ENCODE measurements around the gene NT5C.
"Not testable (repeated sequence)": the region's sequence is repeated elsewhere in the genome, so short reads cannot be mapped to it uniquely, and the experiment has no call there.

The NT5C gene

DNA sequence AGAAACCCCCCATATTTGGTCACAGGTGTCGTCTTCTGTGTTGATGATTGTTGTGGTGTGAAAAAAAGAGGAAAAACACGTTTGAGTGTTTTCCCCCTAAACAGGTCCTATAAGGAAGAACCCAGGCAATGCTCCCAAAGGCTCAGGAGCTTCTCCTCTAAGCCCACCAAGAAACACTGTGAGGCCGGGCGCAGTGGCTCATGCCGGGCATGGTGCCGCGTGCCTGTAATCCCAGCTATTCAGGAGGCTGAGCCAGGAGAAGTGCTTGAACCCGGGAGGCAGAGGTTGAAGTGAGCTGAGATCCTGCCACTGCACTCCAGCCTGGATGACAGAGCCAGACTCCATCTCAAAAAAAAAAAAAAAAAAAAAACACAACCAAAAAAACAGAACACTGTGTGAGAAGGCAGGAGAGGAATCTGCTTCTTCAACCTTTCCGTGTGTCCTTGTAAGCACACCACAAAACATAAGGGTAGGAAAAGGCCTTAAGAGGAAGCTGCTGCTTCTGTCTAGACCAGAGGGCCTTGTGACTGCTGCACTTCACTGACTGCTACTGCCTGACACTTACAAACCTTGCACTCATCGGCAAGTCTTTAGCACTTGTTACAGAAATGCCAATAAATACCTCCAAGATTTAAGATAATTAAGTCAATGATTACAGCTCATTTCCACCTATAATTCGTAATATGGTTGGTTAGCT is 13.4 kb upstream of the NT5C start:
- no peak for DNase-seq (ENCODE audit: low read depth)

DNA sequence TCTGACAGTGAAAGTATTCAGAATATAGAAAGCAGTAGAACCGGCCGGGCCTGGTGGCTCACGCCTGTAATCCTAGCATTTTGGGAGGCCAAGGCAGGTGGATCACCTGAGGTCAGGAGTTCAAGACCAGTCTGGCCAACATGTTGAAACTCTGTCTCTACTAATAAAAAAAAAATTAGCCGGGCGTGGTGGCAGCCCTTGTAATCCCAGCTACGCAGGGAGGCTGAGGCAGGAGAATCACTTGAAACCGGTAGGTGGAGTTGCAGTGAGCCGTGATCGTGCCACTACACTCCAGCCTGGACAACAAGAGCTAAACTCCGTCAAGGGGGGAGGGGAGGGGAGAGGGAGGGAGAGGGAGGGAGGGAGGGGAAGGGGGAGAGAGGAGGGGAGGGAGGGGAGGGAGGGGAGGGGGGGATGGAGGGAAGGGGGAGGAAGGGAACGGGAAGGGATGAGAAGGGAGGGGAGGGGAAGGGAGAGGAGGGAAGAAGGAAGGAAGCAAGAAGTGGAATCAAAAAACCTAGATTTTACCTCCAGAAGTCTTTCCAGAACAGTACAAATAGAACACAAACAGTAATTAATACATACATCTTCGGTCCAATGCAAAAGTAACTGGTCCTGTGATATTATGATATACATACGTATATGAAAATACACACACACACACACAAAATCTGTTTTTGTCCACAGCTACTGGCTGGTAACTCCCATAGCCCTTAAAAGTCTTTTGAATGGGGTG is 10.9 kb upstream of the NT5C start:
- DNase-seq (ENCODE audit: low read depth), result no peak

DNA sequence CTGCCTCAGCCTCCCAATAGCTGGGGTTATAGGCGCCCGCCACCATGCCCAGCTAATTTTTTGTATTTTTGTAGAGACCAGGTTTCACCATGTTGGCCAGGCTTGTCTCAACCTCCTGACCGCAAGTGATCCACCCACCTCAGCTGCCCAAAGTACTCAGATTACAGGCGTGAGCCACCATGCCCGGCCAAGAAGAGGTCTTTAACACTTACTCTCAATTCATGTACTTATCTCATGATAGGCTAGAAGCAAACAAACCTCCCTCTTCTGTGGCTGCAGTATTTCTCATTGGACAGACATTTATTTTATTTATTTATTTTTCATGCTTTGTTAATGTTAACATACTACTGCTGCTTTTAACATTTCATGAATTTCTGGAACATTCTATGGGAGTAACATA is 7.0 kb upstream of the NT5C start:
- DNase-seq (ENCODE audit: low read depth), result no peak

DNA sequence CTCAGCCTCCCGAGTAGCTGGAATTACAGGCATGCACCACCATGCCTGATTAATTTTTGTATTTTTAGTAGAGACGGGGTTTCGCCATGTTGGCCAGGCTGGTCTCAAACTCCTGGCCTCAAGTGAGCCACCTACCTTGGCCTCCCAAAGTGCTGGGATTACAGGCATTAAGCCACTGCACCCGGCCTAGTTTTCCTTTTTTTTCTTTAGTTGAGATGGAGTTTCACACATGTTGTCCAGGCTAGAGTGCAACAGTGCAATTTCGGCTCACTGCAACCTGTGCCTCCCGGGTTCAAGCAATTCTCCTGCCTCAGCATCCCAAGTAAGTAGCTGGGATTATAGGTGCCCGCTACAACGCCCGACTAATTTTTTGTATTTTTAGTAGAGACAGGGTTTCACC is 6.2 kb upstream of the NT5C start:
- not testable (repeated sequence) for DNase-seq (ENCODE audit: low read depth)

DNA sequence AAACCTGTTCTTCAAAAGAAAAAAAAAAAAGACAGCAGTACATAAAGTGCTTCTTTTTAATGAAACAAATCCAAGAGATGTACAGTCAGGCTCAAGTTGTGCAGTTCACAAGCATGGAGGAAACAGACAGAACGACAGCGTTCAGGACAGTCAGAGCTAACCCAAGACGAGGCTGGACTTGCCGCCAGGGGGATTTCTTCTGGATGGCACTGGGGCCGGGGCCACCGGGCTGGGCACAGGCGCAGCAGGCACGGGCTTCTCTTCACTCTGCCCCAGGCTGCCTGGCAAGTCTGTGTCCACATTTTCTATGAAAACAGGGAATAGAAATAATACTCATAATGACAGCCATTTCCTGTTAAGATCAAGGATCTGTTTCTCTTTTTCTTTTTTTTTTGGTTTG is 4.4 kb upstream of the NT5C start:
- no peak for DNase-seq (ENCODE audit: low read depth)

DNA sequence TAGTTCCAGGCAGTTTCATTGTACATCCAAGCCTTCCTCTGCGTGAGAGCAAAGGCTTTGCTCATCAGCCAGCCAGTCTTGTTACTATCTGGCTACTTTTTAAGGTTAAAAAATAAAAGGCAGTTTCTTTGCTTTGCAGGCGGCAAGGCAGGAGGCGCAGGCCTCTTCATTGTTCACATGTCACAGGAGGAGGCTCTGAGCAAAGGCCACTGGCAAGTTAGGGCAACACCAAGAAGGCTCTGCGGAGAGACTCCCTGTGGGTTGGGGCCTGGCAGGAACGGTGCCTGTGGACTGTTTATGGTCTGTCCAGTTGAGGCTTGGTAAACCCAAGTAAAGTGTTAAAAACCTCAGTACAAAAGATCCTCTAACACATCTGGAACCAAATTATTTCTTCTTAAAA is 3.9 kb upstream of the NT5C start:
- DNase-seq (ENCODE audit: low read depth), result no peak

DNA sequence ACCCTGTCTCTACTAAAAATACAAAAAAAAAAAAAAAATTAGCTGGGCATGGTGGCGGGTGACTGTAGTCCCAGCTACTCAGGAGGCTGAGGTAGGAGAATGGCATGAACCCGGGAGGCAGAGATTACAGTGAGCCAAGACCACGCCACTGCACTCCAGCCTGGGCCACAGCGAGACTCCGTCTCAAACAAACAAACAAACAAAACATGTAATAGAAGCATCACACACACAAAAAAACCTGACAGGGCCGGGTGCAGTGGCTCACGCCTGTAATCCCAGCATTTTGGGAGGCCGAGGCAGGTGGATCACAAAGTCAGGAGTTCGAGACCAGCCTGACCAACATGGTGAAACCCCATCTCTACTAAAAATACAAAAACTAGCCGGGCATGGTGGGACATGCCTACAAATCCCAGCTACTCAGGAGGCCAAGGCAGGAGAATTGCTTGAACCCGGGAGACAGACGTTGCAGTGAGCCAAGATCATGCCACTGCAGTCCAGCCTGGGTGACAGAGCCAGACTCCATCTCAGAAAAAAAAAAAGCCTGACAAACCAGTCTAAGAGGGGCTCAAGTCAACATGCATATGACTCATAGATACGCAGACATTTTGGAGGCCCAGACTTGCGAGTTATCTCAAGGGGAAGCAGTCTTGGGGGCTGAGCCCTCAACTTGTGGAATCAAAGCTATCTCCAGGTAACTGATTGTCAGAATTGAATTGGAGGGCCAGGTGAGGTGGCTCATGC is 2.2 kb upstream of the NT5C start:
- DNase-seq (ENCODE audit: low read depth), result not testable (repeated sequence)

DNA sequence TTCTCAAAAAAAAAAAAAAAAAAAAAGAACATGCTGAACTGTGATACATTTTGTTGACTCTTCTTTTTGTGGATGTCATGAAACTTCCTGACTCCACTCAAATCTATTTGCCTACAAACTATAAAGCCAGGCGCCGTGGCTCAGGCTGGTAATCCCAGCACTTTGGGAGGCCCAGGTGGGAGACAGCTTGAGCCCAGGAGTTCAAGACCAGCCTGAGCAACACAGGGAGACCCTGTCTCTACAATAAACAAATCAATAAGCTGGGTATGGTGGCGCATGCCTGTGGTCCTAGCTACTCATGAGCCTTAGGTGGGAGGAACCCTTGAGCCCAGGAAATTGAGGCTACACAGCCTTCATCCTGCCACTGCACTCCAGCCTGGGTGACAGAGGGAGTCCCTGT is 1.5 kb upstream of the NT5C start:
- no peak for DNase-seq (ENCODE audit: low read depth)

DNA sequence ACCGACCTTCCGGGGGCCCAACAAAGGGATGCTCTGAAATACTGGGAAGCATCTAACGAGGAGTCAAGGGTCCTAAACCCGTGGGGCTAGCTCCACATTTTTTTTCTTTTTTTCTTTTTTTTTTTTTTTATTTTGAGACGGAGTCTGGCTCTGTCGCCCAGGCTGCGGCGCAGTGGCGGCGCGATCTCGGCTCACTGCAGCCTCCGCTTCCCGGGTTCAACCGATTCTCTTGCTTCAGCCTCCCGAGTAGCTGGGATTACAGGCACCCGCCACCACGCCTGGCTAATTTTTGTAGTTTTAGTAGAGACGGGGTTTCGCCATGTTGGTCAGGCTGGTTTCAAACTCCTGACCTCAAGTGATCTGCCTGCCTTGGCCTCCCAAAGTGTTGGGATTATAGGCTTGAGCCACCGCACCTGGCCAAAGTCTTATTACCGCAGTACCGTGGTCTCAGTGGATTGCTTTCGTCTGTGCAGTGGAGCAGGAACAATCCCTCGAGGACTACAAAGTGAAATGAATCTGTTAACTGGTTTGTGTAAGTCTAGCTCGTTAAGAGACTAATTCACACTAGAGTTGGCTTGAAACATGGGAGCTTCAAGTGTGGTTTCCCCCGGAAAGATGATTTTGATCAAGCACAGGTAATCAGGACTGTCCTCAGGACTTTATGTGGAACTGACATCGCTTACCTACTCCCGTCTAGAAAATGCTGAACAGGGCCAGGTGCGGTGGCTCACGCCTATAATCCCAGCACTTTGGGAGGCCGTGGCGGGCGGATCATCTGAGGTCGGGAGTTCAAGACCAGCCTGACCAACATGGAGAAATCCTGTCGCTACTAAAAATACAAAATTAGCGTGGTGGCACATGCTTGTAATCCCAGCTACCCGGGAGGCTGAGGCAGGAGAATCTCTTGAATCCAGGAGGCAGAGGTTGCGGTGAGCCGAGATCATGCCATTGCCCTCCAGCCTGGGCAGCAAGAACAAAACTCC is 767 bp upstream of the NT5C start:
- DNase-seq (ENCODE audit: low read depth), result not testable (repeated sequence)

DNA sequence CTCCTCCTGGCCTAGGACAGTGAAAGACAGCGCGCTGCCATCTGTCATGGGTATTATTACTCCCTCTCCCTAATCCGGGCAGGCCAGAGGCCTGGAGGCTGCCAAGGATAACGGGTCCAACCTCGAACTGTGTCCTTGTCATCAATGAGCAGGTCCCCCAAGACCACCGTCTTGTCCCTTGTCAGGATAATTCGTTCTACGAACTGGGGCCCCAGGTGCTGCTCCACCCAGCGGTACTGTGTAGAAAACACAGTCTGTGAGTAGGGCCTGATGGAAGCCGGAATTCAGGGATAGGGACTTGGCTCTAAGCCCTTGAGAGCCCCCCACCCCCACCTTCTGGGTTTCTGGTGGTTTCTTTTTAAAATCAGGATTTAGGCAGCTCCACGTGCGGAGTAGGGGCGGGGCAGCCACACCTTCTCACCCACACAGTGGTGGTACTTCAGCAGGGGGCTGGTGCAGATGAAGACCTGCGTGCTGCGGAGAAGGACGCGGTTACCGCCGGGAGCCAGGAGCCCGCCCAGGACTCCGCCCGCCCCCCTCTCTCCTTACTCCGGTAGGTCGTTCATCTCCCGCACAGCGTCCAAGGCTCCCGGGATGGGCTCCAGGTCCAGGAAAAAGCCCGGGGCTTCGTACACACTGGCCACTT is 787 bp downstream of the NT5C start:
- peak; percentile 67 for DNase-seq (ENCODE audit: low read depth)

DNA sequence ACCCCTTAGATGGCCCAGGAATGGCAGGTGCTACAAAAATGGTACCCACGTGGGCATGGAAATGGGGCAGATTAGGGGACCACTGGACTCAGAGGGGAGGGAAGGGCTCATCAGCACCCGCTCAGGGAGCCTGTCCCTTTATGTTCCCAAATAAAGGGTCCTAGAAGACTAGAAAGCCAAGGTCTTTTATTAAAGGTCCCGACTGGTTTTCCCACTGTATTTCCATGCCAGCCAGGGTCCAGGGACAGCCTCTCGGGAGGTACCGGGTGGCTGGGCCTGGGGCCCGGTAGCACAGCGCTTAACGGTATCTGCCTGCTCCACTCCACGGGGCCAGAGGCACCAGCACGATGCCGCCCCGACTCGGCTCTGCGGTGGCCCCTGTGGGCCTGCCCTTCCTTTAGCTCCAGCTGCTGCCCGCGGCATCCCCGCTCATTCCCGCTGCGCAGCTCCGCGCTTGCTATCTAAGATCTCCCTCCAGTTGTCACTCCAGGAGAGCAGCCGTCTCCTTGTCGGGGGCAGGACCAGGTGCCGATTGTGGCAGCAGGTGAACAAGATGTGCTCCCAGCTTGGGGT is 1.4 kb downstream of the NT5C start:
- DNase-seq (ENCODE audit: low read depth), result no peak

DNA sequence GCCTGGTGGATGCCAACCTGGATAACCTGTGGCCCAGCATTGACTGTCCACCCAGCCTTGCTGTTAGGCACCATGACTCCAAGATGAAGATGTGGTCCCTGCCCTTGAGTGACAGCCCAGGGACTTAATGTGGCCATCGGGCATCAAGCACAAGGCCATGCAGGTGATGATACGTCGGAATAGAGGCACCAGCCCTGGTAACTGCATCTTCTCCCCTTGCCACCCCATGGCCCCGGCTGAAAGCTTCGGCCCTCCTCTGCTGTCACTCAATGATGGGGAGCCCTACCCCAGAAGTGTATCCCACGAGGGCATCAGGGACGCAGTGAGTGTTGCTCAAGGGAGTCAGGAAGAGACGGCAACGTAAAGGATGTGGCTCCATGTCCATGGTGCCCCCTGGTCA is 2.0 kb downstream of the NT5C start:
- no peak for DNase-seq (ENCODE audit: low read depth)

DNA sequence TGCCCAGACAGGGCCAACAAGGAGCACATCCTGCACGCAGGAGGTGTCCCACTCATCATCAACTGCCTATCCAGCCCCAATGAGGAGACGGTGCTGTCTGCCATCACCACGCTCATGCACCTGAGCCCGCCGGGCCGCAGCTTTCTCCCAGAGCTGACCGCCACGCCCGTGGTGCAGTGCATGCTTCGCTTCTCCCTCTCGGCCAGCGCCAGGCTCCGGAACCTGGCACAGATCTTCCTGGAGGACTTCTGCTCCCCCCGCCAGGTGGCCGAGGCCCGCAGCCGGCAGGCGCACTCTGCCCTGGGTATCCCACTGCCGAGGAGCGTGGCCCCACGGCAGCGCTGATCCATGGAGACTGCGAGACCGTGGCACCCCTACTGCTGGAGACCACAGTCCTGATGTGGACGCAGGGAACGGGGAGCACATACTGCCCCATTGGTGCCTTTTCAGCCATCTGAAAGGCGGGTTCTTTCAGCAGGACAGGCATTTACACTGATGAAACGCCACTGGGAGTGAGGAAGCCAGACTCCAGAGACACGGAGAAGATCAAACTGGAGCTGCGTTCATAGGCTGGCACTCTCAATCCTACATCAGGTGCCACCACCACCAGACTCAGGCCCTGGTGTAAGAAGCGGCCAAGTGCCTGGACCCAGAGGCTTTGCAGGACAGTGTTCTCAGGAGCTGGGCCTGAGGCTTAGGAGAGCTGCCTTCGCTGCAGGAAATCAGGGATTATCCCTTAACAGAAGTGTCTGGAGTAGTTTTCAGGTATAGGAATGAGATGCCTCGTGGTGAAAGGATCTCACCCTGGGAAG is 2.6 kb downstream of the NT5C start:
- DNase-seq (ENCODE audit: low read depth), result no peak

DNA sequence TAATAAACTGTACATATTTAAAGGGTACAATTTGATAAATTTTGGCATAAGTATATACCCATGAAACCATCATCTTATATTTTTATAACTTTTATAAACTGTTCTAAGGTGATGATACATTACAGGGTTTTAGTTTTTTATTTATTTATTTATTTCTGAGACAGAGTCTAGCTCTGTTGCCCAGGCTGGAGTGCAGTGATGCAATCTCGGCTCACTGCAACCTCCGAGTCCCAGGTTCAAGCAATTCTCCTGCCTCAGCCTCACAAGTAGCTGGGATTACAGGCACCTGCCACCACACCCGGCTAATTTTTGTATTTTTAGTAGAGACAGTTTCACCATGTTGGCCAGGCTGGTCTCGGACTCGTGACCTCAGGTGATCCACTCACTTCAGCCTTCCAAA is 3.6 kb downstream of the NT5C start:
- DNase-seq (ENCODE audit: low read depth), result not testable (repeated sequence)

DNA sequence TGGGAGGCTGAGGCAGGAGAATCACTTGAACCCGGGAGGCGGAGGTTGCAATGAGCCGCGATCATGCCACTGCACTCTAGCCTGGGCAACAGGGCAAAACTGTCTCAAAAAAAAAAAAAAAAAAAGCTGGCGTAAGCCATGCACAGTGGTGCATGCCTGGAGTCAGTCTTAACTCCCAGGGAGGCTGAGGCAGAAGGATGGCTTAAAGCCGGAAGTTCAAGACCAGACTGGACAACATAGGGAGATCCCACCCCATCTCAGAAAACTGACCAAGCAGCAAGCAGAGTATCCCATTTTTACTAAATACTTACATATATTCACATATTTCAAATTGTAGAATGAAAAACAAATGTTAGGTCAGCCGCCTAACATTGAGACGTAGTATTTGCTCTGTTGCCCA is 4.6 kb downstream of the NT5C start:
- no peak for DNase-seq (ENCODE audit: low read depth)

DNA sequence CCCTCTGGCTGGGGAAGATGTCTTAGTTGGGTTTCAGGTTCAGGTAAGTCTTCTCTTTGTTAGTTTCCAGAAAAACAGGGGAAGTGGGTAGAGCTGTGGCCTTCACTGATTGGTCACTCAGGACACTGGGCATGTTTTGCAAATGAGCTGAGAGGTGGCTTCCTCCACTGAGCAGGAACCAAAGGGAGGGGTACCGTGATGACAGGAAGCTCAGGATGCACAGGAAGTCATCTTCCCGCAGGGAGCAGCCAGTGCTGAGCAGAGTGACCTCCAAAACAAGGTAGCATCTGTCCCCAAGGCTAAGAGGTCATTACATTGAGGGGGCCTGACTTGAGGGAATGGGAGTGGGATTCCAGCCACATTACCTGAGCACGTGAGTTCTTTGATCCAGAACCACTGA is 5.6 kb downstream of the NT5C start:
- DNase-seq (ENCODE audit: low read depth), result no peak

DNA sequence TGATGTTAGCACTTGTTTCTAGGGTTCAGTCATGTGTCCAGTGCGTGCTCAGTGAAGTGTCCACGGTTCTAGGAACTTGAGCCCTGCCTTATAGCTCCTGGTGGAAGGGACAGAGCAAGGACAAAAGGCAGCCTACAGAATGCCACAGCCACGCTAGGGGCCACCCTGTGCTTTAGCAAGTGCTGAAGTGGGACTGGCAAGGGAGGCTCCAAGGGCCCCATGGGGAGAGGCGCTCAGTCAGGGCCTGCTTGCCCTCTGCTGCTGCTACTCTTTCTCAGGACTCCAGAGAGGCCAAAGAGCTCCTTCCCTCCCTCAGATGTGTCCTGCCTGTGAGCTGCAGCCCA is 6.8 kb downstream of the NT5C start:
- no peak for DNase-seq (ENCODE audit: low read depth)

DNA sequence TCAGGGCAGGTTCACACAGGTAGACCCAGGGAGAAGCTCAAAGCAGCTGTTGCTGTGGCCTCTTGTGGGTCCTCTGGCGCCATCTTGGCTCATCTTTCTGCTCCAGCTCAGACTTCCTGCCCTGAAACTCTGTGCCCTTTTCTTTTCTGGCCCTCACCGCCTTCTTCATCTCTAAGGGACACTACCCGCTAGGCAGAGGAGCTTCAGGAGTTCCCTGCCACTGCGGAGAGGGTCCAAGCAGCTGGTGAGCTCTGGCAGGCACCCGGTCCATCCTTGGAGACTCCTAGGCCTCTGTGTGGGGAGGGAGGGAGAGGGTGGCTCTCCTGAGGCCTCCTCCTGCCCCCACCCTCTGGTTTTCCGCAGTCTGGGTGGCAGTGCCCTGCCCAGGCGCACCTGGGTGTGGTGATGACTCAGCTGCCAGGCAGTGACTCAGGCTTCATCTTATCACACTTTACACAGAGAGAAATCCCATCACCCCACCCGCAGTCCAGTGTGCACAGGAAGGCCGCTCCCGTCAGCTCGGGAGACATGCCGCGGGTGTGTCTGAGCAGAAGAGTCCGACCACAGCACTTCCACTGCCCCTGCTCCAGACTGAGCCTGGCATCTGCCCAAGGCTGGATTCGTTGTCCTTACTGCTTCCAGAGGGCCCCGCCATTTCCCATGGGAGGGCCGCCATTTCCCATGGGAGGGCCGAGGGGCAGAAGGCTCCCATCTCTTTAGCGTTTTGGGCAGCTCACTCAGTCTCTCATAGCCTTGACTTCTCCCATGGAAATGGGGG is 7.3 kb downstream of the NT5C start:
- peak; percentile 67 for DNase-seq (ENCODE audit: low read depth)

DNA sequence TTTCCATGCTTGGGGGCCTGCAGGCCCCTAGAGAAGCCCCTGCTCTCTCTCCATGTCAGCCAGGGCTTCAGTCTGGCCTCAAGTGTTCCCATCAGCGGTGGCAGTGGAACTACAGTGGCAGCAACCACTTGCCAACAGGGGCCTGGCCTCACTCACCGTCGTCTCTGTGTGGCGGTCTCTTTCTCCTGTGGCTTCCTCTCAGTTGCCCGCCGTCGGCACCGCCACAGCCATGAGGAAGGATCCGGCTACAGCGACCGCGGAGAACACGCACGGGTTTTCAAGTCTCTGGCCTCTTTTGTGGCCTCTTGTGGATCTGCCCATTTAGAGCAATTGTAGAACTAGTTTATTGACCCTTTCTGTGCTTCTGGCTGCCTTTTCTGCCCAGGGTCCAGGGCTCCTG is 13.2 kb downstream of the NT5C start:
- no peak for DNase-seq (ENCODE audit: low read depth)

DNA sequence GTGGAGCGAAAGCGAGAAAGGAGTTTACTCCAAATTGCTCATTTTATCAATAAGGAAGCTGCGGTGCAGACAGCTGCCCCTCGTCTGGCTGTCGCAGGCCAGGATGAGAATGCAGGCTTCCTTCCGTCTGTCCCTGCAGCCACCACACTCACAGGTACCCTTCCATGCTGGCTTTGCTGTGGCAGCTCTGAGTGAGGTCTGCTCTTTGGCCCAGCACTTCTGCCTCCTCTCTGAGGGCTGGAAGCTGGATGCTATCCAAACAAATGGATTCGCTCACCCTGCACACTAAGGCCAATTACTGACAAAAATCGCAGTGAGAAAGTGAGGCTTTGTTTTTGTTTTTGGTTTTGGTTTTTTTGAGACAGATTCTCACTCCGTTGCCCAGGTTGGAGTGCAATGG is 14.8 kb downstream of the NT5C start:
- no peak for DNase-seq (ENCODE audit: low read depth)

All from iris pigment epithelial cell (primary cell).